AG09319 (cell line): ENCODE measurements around the gene GDF7.

Source experiments
- DNase-seq: peaks from one replicate; pipeline ENCODE4 v3.0.0-alpha.2; 2010; ENCODE audit warnings: low read depth; ENCODE audit errors: extremely low read depth
- TF ChIP-seq, protein P1 (sequence below): IDR thresholded peaks from 2 replicates; pipeline ENCODE4 v1.5.1; 2011; ENCODE audit warnings: low read depth, mild to moderate bottlenecking, inconsistent platforms, low read length, moderate library complexity

GDF7 gene

GRCh38 chr2:20624884-20625485, 42.0 kb upstream of the GDF7 start:
- no peak for DNase-seq
- TF ChIP-seq, protein P1, sequence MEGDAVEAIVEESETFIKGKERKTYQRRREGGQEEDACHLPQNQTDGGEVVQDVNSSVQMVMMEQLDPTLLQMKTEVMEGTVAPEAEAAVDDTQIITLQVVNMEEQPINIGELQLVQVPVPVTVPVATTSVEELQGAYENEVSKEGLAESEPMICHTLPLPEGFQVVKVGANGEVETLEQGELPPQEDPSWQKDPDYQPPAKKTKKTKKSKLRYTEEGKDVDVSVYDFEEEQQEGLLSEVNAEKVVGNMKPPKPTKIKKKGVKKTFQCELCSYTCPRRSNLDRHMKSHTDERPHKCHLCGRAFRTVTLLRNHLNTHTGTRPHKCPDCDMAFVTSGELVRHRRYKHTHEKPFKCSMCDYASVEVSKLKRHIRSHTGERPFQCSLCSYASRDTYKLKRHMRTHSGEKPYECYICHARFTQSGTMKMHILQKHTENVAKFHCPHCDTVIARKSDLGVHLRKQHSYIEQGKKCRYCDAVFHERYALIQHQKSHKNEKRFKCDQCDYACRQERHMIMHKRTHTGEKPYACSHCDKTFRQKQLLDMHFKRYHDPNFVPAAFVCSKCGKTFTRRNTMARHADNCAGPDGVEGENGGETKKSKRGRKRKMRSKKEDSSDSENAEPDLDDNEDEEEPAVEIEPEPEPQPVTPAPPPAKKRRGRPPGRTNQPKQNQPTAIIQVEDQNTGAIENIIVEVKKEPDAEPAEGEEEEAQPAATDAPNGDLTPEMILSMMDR = no peak

DNA sequence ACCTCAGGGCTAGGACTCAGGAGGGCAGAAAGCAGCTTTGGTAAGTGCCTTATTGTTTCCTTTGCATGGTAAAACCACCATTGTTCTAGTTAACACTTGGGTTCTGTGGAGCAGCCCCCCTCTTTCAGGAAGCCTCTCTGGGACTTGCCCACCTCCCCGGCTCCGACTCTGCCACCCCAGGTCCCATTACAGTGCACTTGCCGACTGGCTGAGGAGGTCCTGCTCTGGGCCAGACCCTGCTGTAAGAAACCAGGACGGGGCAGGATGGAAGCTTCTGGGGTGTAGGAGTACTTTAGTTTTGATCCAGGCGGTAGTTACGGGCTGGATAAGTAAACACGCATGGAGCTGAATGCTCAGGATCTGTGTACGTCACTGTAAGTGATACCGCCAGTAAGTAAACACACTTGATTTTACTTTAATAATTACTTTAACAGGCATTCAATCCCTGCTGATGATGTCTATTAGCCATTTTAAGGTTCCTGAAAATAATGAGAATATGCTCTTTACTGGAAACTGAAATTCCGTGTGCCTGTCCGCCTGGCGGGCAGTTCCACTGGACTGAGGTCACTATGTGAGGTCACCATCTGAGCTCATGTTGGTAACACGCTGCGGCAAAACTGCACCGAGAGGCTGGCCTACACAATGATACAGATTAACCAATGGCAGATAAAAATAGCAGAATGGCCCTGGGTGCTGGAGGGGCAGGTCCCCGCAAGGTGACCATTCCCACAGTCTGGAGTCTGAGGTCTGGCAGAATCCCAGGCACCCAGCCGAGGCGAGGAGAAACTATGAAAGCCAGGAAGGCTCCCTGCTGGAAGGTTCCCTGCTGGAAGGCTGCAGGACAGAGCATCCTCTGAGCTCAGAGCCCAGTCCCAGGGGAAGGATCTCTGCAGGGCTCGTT, 41.2 kb upstream of the GDF7 start:
- TF ChIP-seq, protein P1 = no peak; the same call in 1 of the 2 replicates
- no peak for DNase-seq

DNA sequence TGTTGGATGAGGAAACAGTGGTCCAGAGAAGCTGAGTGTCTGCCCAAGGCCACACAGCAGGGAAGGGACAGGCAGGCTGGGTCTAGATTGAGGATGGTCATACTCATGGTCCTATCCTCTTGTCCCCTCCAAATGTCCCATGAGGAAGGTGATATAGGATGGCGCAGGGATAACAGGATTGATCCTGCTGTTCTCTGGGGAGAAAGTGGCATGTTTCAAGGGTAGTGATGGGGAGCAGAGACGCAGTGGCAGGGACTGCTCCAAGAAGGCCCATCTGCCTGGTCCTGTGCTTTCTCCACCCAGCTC, 40.6 kb upstream of the GDF7 start:
- TF ChIP-seq, protein P1 = no peak
- DNase-seq = no peak

GRCh38 chr2:20626698-20627513, 40.0 kb upstream of the GDF7 start:
- TF ChIP-seq, protein P1 = no peak
- DNase-seq = no peak

- TF ChIP-seq, protein P1 = no peak
- no peak for DNase-seq
Measured at GRCh38 chr2:20627712-20628380, 39.1 kb upstream of the GDF7 start.

- TF ChIP-seq, protein P1 = no peak
- no peak for DNase-seq
Measured at GRCh38 chr2:20629181-20629580, 37.8 kb upstream of the GDF7 start.
